EH (cell line): ENCODE data around the gene KAT2B.

Experiments used
- DNase-seq: peaks from one replicate; pipeline ENCODE4 v3.0.0-alpha.2; 2015; ENCODE audit warnings: low read depth

The KAT2B gene

DNA sequence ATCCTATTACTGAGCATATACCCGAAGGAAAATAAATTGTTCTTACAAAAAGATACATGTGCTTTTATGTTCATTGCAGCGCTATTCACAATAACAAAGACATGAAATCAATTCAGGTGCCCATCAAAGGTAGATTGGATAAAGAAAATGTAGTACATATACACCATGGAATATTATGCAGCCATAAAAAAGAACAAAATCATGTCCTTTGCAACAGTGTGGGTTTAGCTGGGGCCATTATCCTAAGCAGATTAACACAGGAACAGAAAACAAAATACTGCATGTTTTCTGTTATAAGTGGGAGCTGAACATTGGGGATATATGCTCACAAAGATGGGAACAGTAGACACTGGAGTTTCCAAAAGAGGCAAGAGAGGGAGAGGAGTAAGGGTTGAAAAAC lies 103.3 kb downstream of the KAT2B start:
- no peak for DNase-seq

DNA sequence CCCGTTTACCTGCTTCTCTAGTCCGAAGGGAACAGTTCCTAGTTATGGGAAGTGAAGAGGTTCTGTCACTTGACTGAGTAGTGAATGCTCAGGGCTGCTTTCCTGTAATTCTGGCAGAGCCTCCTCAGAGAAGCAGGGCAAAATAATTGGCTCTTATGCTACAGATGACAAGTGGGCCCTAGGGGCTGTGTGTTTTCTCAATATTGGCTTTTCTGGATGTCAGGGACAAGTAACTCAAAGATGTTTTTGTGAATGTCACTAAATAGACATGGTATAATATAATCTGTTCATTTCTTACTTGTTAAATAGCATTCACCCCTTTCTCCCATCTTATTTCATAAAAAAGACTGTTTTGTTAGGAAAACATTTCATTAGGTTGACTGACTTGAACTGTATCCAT lies 105.6 kb downstream of the KAT2B start:
- DNase-seq, result no peak

- DNase-seq, result no peak
These were observed 106.1 kb downstream of the KAT2B start for GRCh38 chr3:20146301-20146700.

DNA sequence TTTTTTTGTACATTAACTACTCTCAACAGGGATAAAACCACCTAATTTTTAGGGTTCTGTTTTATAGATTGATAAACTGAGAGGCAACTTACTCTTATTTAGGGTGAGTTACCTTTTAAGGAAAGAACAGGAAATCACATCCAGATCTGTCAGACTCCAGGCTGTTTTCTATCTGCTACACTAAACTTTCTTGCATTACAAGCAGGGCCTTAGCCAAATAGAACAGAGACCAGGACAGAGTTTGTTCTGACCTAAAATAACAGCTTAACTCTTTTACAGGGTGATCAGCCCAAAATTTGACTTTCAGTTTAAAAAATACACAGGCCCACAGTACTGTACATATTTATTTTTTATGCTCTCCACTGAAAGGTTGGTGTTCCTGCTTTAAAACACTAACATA lies 107.1 kb downstream of the KAT2B start:
- DNase-seq, result no peak

GRCh38 chr3:20148466-20148865 lies 108.2 kb downstream of the KAT2B start:
- no peak for DNase-seq

- DNase-seq, result no peak
These were observed 113.8 kb downstream of the KAT2B start for GRCh38 chr3:20154078-20154477.

GRCh38 chr3:20154928-20155327 lies 114.7 kb downstream of the KAT2B start:
- DNase-seq, result no peak

DNA sequence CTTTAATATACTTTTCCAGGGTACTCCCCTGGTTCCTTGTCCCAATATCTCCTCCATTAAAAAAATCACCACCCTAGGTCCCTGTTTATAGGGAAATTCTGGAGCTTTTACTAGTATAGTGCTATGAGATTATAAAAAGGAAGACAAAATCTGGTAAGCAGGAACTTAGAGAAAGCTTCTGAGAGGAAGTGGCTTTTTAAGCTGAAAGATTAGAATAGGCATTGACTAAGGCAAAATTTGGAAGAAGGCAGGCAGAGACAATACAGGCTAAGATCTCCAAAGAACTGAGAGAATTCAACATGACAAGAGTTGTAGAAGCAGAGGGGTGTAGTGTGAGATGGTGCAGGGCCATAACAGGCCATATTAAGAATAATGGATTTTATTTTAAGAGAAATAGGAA lies 120.0 kb downstream of the KAT2B start:
- no peak for DNase-seq

DNA sequence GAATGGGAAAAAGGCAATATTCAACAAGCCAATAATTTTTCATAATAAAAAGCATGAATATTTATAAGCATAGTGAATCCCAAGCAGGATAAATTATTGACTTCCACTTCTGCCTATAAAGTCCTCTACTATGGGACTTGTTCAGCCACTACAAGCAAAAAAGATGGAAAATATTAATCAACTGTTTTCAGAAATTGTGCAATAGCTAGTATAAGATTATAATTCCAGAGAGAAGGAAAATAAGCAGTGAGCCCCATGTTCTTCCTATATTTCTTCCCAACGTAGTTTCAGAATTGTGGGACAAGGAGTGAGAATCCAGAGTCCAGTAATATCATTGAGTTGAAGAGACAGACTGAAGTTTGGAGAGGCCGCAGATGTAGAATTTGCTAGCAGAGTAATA lies 121.5 kb downstream of the KAT2B start:
- DNase-seq, result no peak

GRCh38 chr3:20173844-20174410 lies 133.7 kb downstream of the KAT2B start:
- no peak for DNase-seq

DNA sequence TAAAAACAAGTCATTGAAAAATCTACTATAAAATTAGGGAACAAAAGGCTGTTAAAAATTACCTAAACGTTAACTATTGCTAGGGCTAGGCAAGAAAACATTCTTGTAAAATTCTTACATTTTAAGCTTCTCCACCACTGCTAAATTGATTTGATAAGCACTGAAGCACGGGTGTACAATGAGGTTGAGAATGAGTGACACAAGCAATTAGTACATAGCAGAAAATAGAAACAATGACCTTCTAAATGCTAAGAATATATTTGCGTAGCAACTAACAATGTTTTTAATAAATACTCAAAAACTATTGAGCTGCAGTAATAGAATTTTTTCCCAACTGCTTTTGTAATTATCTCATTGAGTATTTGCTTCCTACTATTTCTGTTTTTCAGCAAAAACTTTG lies 141.0 kb downstream of the KAT2B start:
- DNase-seq, result no peak

GRCh38 chr3:20182206-20182605 lies 142.0 kb downstream of the KAT2B start:
- DNase-seq, result no peak

- DNase-seq, result peak; percentile 32
These were observed 145.1 kb downstream of the KAT2B start for GRCh38 chr3:20185331-20185678.

DNA sequence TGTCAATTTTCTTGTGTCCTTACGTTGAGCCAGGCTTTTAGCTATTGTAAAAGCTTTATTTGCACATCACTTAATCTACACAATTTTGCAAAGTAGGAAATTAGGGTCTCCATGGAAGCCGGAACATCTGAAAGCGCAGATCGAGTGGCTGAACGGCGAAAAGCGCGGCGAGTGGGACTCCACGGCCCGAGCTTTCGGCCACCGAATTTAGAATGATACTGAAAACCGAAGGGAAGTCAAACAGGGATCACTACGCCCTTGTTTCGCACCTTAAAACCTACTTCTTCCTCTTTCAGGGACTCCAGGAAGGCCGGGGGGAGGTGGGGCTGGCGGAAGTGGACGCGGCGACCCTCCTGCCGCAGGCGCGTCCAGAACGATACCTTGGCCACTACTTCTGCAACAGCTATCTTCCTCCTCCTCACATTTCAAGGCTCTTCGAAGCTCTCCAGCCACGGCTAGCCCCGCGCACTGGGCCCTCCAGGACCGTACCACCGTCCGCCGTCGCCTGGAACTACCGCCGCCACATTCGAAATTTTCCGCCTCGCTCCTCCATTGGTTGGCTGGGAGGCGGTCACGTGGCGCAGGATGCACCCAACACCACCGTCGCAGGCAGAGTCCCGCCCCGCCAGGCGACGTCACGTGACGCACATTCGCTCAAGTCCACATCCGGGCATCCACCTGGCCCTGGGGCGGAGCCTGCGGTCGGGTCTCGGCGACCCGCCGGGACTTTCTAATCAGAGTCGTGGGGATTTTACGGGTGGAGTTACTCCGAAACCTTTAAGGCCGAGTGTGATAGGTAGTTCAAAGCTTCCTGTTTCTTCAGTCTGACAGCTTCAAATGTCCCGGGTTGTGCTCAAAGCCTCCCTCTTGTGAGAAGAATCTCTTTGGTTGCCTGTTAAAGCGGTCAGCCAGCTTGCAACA lies 145.7 kb downstream of the KAT2B start, which contains the start of gene SGO1:
Gene SGO1, minus strand, starts transcription at position 528 of the 921 bp plus-strand sequence. CDS start 2,179 bp downstream, outside the sequence.
- peak; percentile 97 for DNase-seq

GRCh38 chr3:20186600-20187004 lies 146.4 kb downstream of the KAT2B start:
- DNase-seq, result no peak

DNA sequence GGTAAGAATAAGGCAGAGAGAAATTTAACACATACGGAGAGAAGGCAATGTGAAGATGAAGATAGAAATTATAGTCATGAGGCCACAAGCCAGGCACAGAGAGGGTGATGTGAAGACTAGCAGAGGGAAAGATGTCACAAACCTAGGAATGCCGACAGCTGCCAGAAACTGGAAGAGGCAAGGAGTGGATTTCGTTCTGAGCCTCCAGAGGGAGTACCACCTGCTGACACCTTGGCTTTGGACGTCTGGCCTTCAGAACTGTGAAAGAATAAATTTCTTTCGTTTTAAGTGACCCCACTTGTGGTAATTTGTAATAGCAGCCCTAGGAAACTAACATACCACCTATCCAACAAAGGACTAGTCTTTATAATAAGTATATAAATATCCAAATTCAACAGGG lies 150.7 kb downstream of the KAT2B start:
- no peak for DNase-seq

GRCh38 chr3:20194793-20195460 lies 154.7 kb downstream of the KAT2B start:
- peak; percentile 6 for DNase-seq

GRCh38 chr3:20197775-20198174 lies 157.5 kb downstream of the KAT2B start:
- no peak for DNase-seq

DNA sequence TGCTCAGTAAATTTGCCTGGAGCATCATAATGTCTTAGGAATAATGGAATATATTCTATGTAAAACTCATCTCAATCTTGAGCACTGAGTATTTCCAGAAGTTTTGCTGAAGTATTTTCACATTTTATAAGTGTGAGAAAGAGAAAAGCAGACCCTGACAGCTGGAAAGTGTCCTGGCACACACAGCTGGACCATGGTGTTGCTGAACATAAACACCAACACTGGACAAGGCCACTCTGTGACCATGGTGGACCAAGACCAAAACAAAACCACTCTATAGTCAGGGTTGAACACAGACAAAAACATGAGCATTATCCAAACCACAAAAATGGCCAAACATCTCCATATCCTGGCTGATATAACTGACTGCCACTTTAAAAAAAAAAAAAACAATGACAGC lies 160.9 kb downstream of the KAT2B start:
- no peak for DNase-seq
